ENCODE data around the gene VDR.
A peak's percentile ranks its signal among the peaks of the same experiment; 100 is the strongest.

The VDR gene

DNA sequence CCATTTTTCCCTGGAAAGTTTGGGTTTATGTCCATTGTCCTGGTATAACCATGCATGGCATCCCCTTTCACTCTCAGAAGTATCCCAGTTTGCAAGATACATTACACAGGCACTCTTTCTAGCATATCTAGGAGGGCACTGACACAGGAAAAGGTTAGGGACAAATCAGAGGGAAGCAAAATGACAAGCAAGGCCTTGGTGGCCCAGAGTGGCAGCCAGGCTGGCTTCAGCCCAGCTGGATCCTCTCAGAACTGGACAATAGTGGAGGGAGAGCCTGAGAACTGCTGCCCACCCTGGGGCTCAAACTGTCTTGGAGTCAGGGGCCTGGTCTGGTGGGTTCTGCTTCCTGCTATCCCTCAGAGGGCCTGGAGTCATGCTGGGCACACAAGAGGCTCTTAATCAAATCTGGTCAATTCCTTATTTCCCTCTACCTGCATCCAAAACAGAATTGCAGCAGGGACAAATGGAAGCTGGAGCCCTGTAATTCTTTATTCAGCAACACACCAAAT, 2.6 kb downstream of the VDR start:
- Histone ChIP-seq H3K9me3 (ENCODE audit: control insufficient read depth, low read length) (no peaks in the 10 kb centered on the region), H3K4me3 (ENCODE audit: low read length) (peak overlapping the region; percentile 89), H3K36me3 (ENCODE audit: control insufficient read depth, insufficient read depth, low read length, severe bottlenecking) (peaks cover 20% of the 10 kb centered on the region), H3K4me1 (ENCODE audit: control insufficient read depth, insufficient read depth, low read length) (peaks cover 47% of the 10 kb centered on the region), H3K9ac (ENCODE audit: low read length) (peak overlapping the region; percentile 60), H3K27me3 (replicated peaks; ENCODE audit: control insufficient read depth, insufficient read depth, low read length) (no peaks in the 10 kb centered on the region)
- DNase-seq (ENCODE audit: low read depth): no peak

DNA sequence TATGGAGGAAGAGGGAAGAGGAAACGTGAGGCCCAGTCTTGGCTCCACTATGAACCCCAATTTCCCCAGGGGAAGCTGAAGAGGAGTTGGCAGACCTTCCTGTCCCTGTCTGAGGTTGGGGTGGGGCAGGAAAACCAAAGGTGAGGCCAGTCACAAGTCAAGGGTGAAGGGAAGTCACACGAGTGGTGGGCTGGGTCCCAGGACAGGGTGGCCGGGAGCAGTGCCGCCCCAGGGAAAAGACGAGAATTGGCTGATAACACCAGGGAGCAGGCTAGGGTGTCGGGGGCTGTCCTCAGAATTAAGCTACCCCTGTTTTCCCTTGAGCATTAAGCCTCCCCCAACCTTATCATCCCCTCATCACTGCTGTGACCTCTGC, 3.1 kb downstream of the VDR start:
- Histone ChIP-seq H3K27me3 (replicated peaks; ENCODE audit: control insufficient read depth, insufficient read depth, low read length) (no peaks in the 10 kb centered on the region), H3K36me3 (ENCODE audit: control insufficient read depth, insufficient read depth, low read length, severe bottlenecking) (peaks cover 22% of the 10 kb centered on the region), H3K4me3 (ENCODE audit: low read length) (peak overlapping the region; percentile 89), H3K9me3 (ENCODE audit: control insufficient read depth, low read length) (no peaks in the 10 kb centered on the region), H3K9ac (ENCODE audit: low read length) (peak overlapping the region; percentile 60), H3K4me1 (ENCODE audit: control insufficient read depth, insufficient read depth, low read length) (peaks cover 47% of the 10 kb centered on the region)
- DNase-seq (ENCODE audit: low read depth): no peak

DNA sequence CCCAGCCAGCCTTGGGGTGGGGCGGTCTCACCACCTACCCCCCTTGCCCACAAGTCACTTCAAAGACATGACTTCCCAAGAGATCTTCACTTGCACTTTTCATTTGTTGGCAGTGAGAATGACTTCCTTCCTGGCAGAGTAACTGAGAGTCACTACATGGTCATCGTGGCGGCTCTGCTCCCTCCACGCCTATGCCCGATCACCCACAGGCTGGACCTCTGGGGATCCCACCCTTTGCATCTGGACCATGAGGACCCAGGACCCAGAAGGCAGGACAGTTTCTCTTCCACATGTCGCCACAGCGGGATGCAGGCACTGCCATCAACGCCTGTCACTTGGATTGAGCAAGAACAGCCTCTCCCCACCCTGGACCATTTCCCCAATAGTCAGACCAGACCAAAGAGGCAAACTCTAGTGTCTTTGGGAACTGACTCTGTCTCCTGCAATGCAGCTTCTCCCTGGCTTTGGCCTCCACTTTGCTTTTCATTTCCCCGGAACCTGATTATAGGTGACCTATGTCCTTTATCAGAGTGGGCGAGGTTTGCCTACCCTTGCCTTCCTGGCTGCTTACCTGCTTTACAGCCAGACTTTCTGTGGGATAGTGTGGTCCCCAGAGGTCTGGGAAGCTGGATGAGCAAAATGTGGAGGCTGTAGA, 3.6 kb downstream of the VDR start:
- no peaks in the 10 kb centered on the region for H3K27me3 ChIP-seq (replicated peaks; ENCODE audit: control insufficient read depth, insufficient read depth, low read length)
- peaks cover 47% of the 10 kb centered on the region for H3K4me1 ChIP-seq (ENCODE audit: control insufficient read depth, insufficient read depth, low read length)
- DNase-seq (ENCODE audit: low read depth): no peak
- no peaks in the 10 kb centered on the region for H3K9me3 ChIP-seq (ENCODE audit: control insufficient read depth, low read length)
- peaks cover 22% of the 10 kb centered on the region for H3K36me3 ChIP-seq (ENCODE audit: control insufficient read depth, insufficient read depth, low read length, severe bottlenecking)
- H3K9ac ChIP-seq (ENCODE audit: low read length): no peak overlapping the region
- no peak overlapping the region for H3K4me3 ChIP-seq (ENCODE audit: low read length)

DNA sequence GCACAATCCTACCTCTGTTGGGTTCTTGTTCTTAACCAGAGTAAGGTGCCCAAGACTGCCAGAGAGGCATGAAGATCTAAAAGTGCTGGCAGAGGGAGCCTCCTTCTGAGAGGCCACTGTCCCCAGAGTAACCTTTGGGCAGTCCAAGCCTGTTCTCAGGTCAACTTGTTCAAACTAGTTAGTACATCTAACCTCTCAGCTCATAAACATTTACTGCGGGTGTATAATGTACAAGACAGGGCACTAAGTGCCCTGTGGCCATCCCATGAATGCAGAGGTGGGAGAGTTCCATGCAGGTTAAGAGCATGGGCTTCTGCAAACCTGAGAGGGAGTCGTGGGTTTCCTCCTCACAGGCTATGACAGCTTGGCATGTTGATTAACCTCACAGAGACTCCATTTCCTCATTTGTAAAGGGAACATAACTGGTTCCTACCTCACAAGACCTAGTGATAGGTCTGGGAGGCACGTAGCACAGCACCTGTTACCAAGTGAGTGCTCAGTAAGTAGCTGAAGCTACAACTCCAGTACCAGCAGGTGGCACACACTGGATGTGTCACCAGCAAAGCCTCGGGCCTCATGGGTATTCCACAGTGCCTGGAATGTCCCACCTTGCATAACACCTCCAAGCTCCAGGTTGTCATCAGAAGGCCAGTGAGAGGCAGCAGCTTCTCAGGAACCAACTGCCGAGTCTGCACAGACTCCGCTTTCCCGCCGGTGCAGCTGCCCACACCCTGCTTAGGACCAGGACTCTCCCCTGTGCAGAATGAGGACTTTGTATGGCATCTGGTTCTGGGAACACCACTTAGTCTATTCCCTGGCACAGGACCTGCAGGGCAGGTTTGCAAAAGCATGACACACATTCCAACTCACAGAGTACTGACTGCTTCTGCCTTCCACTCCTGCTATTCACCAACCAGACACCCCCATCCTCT, 4.4 kb downstream of the VDR start:
- Histone ChIP-seq H3K4me3 (ENCODE audit: low read length) (no peak overlapping the region), H3K9me3 (ENCODE audit: control insufficient read depth, low read length) (no peaks in the 10 kb centered on the region), H3K4me1 (ENCODE audit: control insufficient read depth, insufficient read depth, low read length) (peaks cover 45% of the 10 kb centered on the region), H3K36me3 (ENCODE audit: control insufficient read depth, insufficient read depth, low read length, severe bottlenecking) (peaks cover 22% of the 10 kb centered on the region), H3K27me3 (replicated peaks; ENCODE audit: control insufficient read depth, insufficient read depth, low read length) (no peaks in the 10 kb centered on the region), H3K9ac (ENCODE audit: low read length) (no peak overlapping the region)
- DNase-seq (ENCODE audit: low read depth): no peak

DNA sequence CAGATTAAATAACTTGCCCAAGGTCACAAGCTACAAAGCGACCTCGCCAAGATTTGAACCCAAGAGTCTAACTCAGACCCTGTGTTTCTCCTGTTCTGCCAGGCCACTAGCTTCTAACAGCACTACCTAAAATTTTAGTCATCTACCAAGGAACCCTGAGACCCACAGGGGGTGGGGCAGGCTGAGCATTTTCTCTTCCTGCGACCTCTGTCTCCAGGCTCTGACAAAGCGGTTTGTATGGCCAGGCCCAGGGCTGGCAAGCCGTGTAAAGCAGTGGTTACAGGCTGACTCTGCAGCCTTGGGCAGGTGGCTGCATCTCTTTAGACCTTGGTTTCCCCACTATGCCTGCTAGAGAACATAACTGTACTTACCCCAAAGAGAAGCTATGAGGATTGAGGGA, 5.3 kb downstream of the VDR start:
- no peak overlapping the region for H3K4me3 ChIP-seq (ENCODE audit: low read length)
- no peak for DNase-seq (ENCODE audit: low read depth)
- H3K27me3 ChIP-seq (replicated peaks; ENCODE audit: control insufficient read depth, insufficient read depth, low read length): no peaks in the 10 kb centered on the region

DNA sequence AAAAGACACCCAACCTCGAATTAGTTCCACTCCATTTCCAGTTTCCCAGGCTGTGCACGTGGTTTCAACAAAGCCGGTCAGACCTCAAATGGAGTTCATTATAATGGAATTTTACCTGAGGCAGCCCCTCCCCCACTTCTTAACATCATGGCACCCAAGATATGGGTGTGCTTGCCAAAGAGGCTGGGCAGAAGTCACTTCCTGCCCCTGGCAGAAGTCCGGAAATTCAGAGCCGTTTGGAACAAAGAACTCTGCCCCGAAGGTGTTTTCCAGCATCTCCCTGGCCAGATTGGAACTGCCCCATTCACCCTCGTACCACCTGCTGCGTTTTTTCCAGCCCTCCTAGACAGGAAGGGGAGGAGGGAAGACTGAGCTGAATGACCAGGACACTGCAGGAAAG, 8.2 kb downstream of the VDR start:
- Histone ChIP-seq H3K27me3 (replicated peaks; ENCODE audit: control insufficient read depth, insufficient read depth, low read length) (no peaks in the 10 kb centered on the region), H3K9ac (ENCODE audit: low read length) (no peak overlapping the region), H3K36me3 (ENCODE audit: control insufficient read depth, insufficient read depth, low read length, severe bottlenecking) (peaks cover 22% of the 10 kb centered on the region), H3K4me1 (ENCODE audit: control insufficient read depth, insufficient read depth, low read length) (peaks cover 38% of the 10 kb centered on the region), H3K9me3 (ENCODE audit: control insufficient read depth, low read length) (no peaks in the 10 kb centered on the region), H3K4me3 (ENCODE audit: low read length) (no peak overlapping the region)
- DNase-seq (ENCODE audit: low read depth): no peak

More for the DNA sequence above, 5.3 kb downstream of the VDR start:
- Histone ChIP-seq H3K9ac (ENCODE audit: low read length) (no peak overlapping the region), H3K9me3 (ENCODE audit: control insufficient read depth, low read length) (no peaks in the 10 kb centered on the region), H3K4me1 (ENCODE audit: control insufficient read depth, insufficient read depth, low read length) (peaks cover 41% of the 10 kb centered on the region), H3K36me3 (ENCODE audit: control insufficient read depth, insufficient read depth, low read length, severe bottlenecking) (peaks cover 22% of the 10 kb centered on the region)

DNA sequence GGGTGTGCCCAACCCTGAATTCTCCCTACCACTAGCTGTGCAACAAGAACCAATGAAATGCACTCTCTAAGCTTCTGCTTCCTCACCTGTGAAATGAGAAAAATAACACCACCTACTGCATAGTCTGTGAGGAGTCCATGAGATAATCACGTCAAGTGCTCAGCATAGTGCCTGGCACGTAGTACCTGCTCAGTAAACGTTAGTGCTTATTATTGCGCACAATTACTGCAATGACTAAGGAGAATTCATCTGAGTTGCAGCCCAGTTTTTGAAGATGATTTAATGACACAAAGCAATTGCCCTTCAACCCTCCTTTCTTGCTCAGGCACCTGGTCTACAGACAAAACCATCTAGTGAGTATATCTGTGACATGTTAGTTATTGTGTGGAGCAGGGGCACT, 8.8 kb downstream of the VDR start:
- Histone ChIP-seq H3K4me3 (ENCODE audit: low read length) (no peak overlapping the region), H3K9me3 (ENCODE audit: control insufficient read depth, low read length) (no peaks in the 10 kb centered on the region), H3K9ac (ENCODE audit: low read length) (no peak overlapping the region), H3K4me1 (ENCODE audit: control insufficient read depth, insufficient read depth, low read length) (peaks cover 38% of the 10 kb centered on the region), H3K27me3 (replicated peaks; ENCODE audit: control insufficient read depth, insufficient read depth, low read length) (no peaks in the 10 kb centered on the region), H3K36me3 (ENCODE audit: control insufficient read depth, insufficient read depth, low read length, severe bottlenecking) (peaks cover 22% of the 10 kb centered on the region)
- no peak for DNase-seq (ENCODE audit: low read depth)

DNA sequence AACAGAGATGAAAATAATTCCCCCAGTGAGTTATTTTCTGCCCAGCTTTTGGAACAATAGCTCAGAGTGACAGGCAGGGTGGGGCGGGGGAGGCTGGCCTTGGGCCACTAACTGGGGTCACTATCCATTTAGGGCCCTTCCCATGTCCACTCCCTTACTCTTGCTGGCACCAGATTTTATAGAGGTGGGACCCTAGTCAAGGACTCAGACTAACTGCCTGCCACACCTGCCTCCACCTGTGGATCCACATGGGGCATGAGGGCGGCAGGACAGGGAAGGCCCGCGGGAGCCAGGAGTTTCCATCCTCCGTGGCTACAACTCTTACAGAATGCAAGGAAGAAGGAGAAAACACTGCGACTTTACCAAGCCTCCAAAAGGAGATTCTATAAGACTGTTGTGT, 10.1 kb downstream of the VDR start:
- no peaks in the 10 kb centered on the region for H3K27me3 ChIP-seq (replicated peaks; ENCODE audit: control insufficient read depth, insufficient read depth, low read length)
- peaks cover 17% of the 10 kb centered on the region for H3K36me3 ChIP-seq (ENCODE audit: control insufficient read depth, insufficient read depth, low read length, severe bottlenecking)
- H3K9me3 ChIP-seq (ENCODE audit: control insufficient read depth, low read length): no peaks in the 10 kb centered on the region
- H3K9ac ChIP-seq (ENCODE audit: low read length): no peak overlapping the region
- no peak overlapping the region for H3K4me3 ChIP-seq (ENCODE audit: low read length)
- peaks cover 29% of the 10 kb centered on the region for H3K4me1 ChIP-seq (ENCODE audit: control insufficient read depth, insufficient read depth, low read length)
- DNase-seq (ENCODE audit: low read depth): no peak

DNA sequence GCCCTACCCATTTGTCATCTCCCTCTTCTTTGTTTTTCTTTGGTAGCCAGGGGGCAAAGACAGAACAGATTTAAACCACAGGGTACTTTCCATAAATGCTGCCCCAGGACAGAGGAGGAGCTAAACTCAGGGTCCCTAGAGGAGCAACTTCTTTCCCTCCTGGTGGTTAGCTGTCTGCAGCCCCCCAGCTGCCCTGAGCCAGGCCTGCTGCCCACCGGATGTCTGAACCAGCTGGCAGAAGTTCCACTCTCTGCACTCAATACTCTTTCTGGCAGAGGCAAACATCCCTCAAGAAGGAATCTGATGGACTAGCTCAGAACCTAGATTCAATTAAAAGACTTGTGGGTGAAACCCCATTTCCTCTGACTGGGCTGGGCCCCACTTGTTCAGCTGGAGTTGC, 10.7 kb downstream of the VDR start:
- no peak overlapping the region for H3K9ac ChIP-seq (ENCODE audit: low read length)
- no peaks in the 10 kb centered on the region for H3K9me3 ChIP-seq (ENCODE audit: control insufficient read depth, low read length)
- H3K4me1 ChIP-seq (ENCODE audit: control insufficient read depth, insufficient read depth, low read length): peaks cover 29% of the 10 kb centered on the region
- DNase-seq (ENCODE audit: low read depth): no peak
- no peak overlapping the region for H3K4me3 ChIP-seq (ENCODE audit: low read length)
- no peaks in the 10 kb centered on the region for H3K27me3 ChIP-seq (replicated peaks; ENCODE audit: control insufficient read depth, insufficient read depth, low read length)
- peaks cover 15% of the 10 kb centered on the region for H3K36me3 ChIP-seq (ENCODE audit: control insufficient read depth, insufficient read depth, low read length, severe bottlenecking)

DNA sequence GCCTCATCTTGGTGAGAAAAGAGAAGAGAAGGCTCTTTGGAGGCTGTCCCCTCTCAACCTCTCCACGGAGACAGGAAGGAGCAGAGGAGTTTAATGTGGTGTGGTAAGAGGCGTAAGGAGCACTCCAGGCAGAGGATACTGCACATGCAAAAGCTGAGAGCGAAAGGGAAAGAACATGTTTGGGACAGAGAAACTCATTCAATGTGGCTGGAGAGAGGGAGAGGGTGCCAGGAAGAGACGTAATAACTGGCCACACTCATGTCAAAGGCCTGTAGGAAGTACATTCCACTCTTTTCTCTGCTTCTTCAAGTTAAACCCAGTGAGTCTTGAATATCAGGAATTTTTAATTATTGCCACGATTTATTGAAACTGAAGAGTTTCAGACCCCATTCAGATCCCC, 12.0 kb downstream of the VDR start:
- no peaks in the 10 kb centered on the region for H3K9me3 ChIP-seq (ENCODE audit: control insufficient read depth, low read length)
- H3K4me1 ChIP-seq (ENCODE audit: control insufficient read depth, insufficient read depth, low read length): peaks cover 29% of the 10 kb centered on the region
- no peaks in the 10 kb centered on the region for H3K27me3 ChIP-seq (replicated peaks; ENCODE audit: control insufficient read depth, insufficient read depth, low read length)
- peaks cover 6% of the 10 kb centered on the region for H3K36me3 ChIP-seq (ENCODE audit: control insufficient read depth, insufficient read depth, low read length, severe bottlenecking)
- no peak for DNase-seq (ENCODE audit: low read depth)
- no peak overlapping the region for H3K4me3 ChIP-seq (ENCODE audit: low read length)
- H3K9ac ChIP-seq (ENCODE audit: low read length): peak overlapping the region; percentile 4

DNA sequence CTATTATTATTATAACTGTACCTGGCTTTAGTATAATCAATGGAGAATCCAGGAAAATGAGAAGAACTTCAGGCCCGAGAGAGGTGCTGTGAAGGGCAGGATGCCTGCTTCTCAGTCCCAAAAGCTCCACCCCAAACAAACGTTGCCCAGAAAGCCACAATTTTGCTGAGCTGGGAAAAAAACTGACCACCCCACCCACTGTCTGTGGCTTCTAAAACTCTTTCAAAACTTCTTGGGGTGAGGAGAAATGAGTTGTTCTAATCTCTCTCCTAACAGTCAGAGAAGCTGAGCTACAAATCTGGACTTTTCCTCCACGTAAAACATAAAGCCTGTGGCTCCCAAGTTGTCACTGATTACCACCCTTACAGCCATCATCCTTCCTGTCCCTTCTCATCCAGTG, 13.4 kb downstream of the VDR start:
- Histone ChIP-seq H3K4me1 (ENCODE audit: control insufficient read depth, insufficient read depth, low read length) (peaks cover 29% of the 10 kb centered on the region), H3K27me3 (replicated peaks; ENCODE audit: control insufficient read depth, insufficient read depth, low read length) (no peaks in the 10 kb centered on the region), H3K4me3 (ENCODE audit: low read length) (no peak overlapping the region), H3K36me3 (ENCODE audit: control insufficient read depth, insufficient read depth, low read length, severe bottlenecking) (no peaks in the 10 kb centered on the region), H3K9ac (ENCODE audit: low read length) (no peak overlapping the region), H3K9me3 (ENCODE audit: control insufficient read depth, low read length) (no peaks in the 10 kb centered on the region)
- DNase-seq (ENCODE audit: low read depth): no peak

Measured in adipocyte (in vitro differentiated cells).